Stimulated activated CD4-positive, alpha-beta T cell treated with anti-CD3 and anti-CD28 coated beads, Interleukin-2, amount 100 ng/mL, for 48 hours (primary cell): ENCODE data around the gene ALOX5.

Experiments used
- DNase-seq, 2 donors: peaks; one replicate each; pipeline ENCODE4 v3.0.0-alpha.2; 2020

The ALOX5 gene

GRCh38 chr10:45425621-45426563 lies 51.9 kb downstream of the ALOX5 start:
- DNase-seq, result no peak

- no peak for DNase-seq
Measured at GRCh38 chr10:45427262-45427969, 53.4 kb downstream of the ALOX5 start.

- DNase-seq, result no peak
Measured at GRCh38 chr10:45427970-45428366, 54.0 kb downstream of the ALOX5 start.

GRCh38 chr10:45428611-45429510 lies 54.8 kb downstream of the ALOX5 start:
- no peak for DNase-seq

- DNase-seq, result no peak
Measured at GRCh38 chr10:45429790-45430189, 55.8 kb downstream of the ALOX5 start.

- DNase-seq, result no peak
Measured at GRCh38 chr10:45432113-45432512, 58.1 kb downstream of the ALOX5 start.

- DNase-seq, result no peak
Measured at GRCh38 chr10:45432700-45433472, 58.9 kb downstream of the ALOX5 start.

- DNase-seq, result no peak
Measured at GRCh38 chr10:45433716-45434469, 59.9 kb downstream of the ALOX5 start.

- DNase-seq, result no peak
Measured at GRCh38 chr10:45437587-45438465, 63.8 kb downstream of the ALOX5 start.

GRCh38 chr10:45438466-45439090 lies 64.6 kb downstream of the ALOX5 start:
- no peak for DNase-seq

- DNase-seq, result no peak
Measured at GRCh38 chr10:45439365-45439764, 65.3 kb downstream of the ALOX5 start.

GRCh38 chr10:45439873-45440272 lies 65.9 kb downstream of the ALOX5 start:
- no peak for DNase-seq

GRCh38 chr10:45440511-45441062 lies 66.6 kb downstream of the ALOX5 start:
- no peak for DNase-seq

GRCh38 chr10:45441239-45442190 lies 67.5 kb downstream of the ALOX5 start:
- no peak for DNase-seq

- DNase-seq, result no peak
Measured at GRCh38 chr10:45442251-45442650, 68.2 kb downstream of the ALOX5 start.

- no peak for DNase-seq
Measured at GRCh38 chr10:45442662-45443061, 68.6 kb downstream of the ALOX5 start.

GRCh38 chr10:45443101-45444009 lies 69.3 kb downstream of the ALOX5 start:
- no peak for DNase-seq
